ENCODE data around the gene RXRA.

RXRA gene

GRCh38 chr9:134326724-134327601 lies 708 bp downstream of the RXRA start:
- DNase-seq = no peak

DNA sequence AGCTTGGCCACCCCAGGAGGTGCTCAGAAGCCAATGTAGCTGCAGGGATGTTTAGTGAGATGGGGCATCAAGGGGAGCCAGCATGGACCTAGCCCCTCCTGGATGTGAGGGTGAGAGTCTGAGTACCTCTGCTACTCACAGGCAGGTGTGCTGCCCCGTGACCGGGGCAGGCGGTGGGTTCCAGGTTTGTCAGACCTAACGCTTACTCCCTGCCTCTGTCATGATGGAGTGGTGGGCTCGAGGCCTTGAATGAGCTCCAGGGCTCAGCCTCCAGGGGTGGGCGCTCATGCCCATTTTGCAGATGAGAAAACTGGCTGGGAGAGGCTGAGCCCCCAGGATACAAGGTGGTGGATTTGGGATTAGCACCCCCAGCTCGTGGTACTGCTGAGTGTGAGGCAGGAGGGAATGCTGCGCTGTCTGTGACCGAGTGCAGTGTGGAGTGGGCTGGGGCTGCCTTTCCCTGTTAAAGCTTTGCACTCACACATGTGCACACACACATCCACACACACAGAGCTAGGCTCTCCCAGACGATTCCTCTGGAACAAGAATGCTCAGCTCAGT lies 1.5 kb downstream of the RXRA start:
- DNase-seq = no peak

DNA sequence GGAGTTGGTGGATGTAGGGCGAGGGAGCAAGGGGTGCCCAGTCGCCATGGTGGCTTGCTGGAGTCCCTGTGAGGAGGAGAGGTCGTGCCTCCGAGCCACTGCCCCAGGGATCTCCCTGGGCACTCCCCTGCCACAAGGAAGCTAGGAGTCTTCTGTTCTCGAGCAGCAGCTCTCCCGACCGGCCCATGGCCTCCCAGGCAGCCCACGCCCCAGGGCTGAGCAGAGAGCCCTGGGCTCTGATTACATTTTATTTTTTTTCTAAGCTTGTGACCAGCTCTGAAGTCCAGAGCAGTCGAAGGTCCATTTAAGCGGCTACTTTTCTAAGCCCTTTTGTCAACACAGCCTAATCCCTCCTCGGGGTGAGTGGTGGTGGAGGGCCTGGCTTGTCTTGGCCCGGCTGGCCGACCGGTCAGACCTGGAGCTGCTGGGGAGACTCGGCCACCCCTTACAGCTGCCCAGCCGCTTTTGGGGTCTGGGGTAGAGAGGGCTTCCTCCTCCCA lies 2.1 kb downstream of the RXRA start:
- no peak for DNase-seq

DNA sequence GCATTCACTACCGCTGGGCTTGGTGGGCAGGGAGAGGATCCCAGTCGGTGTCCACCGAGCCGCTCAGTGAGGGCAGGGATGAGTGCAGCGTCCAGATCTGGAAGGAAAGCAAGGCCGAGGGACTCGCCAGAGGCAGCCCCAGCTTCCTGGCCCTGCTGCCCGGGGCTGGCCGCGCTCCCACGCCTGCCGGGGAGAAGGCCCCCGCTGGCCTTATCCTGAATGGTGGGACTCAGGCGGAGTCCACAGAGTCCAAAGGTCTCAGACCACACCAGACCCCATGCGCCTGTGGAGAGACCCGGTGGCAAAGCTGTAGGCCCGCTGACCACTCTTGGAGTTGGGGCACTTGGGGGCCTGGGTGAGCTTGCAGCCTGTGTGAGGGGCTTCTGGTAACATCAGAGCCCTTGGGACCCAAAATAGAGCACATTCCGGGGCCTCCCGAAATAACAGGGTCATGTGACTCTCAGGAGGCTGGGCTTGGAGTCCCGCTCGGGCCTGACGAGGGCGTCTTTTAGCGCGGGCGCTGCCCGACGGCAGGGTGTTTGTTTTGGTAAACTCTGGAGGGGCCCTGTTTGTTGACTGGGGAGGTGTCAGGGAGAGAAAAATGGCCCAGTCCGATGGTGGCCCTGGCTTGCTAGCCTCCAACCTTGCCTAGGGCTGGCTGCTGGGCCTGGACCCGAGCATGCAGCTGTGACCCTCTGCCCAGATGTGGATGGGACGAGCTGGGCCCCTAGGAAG lies 2.8 kb downstream of the RXRA start:
- no peak for DNase-seq

DNA sequence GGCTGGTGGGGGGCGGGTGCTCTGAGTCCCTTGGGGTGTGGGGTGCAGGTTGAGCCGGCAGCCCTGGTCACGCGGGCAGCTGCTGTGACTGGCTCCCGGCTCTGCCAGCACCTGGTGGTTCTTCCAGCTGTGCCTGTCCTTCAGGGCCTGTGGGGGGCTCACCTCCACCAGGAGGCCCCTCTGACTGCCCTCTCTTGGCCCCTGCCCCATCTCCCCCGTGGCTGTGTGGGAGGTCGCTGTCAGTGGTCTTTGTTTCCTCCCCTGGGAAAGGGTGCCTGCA lies 3.3 kb downstream of the RXRA start:
- no peak for DNase-seq

DNA sequence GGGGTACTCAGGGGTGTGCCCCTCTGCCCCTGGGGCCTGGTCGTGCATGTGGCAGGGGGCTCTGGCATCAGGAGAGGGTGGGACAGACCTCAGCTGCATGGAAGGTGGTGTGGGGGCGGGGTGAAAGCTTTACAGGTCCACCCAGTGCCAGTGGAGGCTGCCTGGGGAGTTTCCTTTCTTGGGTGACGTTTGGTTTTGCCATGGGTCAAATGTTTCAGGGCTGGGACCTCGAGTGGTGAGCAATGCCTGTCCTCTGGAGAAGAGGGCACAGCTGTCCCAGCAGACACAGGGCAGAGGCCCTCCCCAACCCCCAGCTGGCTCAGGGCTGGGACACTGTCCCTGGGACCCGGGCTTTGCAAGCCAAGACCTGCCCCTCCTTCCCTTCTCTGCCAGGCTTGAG lies 3.6 kb downstream of the RXRA start:
- no peak for DNase-seq

DNA sequence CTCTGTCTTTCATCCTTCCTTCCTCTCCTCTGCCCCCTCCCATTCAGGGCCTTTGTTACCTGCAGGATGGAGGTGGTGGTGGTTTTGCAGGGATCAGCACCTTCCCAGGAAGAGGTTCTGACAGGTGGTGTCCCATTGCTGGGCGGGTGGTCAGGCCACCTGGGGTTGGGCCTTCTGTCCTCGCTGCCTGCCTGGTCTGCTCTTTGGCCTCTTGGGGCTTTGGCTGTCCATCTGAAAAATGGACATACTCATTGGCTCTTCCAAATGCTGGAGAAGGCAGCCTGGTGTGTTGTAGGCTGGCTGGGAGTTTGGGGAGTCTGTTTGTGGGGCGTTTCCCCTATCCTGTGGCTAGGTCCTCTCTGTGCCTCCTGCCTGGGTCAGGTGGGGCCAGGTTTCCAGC lies 4.3 kb downstream of the RXRA start:
- DNase-seq = no peak

DNA sequence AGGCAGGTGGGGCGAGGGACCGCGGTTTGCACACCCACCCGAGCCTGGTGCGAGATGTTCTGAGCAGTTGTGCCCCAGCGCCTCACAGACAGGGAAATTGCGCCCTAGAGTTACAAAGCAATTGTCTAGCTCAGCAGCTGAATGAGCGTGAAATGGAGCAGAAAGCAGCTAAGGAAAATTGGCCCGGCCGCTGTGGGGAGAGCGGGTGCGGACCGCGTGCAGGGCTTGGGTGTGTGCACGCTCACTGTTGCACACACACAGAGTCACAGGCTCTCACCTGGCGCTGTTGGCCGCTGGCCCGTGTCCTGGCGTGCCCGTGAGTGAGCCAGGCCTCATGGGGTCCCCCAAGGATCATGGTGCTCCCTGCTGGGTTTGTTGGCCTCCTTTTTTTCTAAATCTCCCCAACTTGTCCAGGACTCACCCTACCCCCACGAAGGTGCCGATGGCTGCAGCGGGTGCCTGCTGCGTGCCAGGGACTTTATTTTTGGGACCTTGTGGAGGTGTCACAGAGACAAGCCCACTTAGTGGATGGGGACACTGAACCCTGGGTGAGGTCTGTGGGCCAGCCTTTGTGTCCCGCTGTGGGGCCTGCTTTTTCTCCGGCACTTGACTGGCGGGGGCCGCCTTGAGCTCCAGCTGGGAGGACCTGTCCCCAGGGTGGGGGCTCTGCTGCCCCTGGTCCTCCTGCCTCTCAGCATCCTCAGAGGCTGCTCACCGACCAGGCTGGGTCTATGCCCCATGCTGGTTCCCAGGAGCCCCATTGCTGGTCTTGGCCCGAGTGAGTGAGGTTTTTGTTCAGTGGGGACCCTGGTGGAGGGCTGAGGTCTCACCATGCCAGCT lies 5.2 kb downstream of the RXRA start:
- DNase-seq = no peak

- no peak for DNase-seq
Measured at GRCh38 chr9:134332266-134332665, 6.0 kb downstream of the RXRA start.

DNA sequence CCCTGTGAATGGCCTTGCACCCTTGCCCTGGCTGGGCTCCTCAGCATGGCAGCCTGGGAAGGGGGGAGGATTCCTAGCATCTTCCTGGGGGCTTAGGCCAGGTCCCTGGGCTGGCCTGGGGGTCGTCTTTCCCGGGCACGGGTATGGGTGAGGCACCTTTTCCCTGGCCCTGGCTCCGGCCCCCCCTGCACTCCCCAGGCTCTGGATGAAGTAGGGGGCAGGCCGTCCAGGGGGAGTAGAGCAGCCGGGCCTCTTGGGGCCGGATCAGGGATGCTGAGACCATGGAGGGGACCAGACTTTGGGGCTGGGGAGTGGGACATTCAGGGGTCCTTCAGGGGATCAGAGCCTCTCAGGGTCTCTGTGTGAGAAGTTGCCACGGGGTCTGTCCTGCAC lies 6.6 kb downstream of the RXRA start:
- no peak for DNase-seq

GRCh38 chr9:134333234-134333873 lies 7.1 kb downstream of the RXRA start:
- DNase-seq = no peak

DNA sequence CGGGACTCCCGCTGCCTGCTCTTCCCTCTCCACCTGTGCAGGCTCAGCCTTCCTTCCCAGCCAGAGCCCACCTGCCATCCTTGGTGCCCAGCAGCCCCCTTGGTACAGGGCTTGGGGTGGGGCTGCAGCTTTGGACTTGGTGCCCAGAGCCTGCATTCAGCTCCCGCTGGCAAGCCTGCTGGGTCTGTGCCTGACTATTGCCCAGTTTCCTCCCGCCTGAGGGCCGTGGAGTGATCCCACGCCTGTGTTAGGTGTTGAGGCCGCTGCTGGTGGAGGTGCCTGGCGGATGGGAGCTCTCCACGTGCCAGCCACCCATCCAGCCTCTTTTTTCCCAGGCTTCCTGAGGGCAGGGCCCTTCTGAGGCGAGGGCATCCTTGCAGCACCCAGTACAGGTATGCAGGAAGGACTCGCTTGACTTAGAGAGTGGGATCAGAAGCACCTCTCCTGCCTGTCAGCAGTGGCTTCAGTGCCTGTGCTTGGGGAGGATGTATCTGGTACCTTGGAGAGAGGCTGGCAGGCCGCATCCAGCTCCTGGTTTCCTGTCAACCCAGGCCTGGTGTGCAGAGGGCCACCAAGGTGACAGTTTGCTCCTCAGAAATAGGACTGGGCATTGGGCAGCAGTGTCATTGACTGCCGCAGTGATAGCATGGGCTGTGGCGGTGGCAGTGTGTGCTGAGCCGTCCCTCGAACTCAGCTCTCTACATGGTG lies 7.8 kb downstream of the RXRA start:
- no peak for DNase-seq

- DNase-seq = no peak
Measured at GRCh38 chr9:134335061-134335460, 8.8 kb downstream of the RXRA start.

DNA sequence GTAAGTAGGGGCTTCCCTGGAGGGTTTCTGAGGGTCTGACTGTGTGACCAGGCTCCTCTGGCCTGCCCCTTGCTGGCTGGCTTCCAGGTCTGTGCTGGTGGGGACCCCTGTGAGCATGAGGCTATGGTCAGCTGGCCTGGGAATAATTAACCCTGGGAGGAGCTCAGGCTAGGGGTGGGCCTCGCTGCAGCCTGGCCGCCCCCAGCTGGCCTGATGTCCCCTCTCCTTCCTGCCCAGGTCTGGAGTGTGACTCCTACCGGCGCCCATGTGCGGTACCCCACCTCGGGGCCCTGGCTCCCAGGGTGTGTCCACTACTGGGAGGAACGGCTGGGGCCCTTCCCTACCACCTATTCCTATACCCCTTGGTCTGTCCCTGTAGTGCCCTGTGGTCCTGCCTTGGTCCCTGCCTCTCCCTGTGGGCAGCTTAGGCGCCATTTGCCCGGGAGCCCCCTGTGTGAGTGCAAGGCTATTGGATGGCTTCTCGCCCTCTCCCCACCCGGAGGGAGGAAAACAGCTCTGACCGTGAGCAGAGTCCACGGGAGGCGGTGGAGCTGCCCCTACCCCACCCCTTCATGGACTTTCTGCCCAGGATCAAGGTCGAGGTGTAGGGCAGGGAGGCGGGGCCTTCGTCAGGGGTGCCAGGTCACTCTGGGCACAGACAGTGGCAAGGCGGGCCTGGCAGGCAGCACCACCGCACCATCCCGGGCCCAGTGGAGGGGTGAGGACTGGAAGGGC lies 9.4 kb downstream of the RXRA start:
- no peak for DNase-seq

DNA sequence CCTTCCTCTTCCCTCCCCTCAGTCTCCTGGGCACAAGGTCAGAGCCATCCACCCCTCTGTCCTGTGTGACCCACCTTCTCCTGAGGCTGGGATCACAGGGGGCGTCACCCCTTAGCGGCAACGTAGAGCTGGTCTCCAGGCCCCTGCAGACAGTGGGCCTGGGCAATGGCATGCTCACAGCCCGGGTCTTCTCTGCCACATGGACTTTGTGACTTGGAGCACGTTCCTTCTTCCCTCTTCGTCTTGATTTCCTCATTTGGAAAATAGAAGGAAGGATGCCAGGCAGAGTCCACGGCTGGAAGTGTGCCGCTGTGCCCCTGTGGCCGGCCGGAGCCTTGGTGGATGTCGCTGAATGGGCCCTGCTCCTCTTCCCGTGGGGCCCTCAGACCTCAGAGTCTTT lies 10.0 kb downstream of the RXRA start:
- DNase-seq = no peak

GRCh38 chr9:134336924-134337323 lies 10.7 kb downstream of the RXRA start:
- DNase-seq = no peak

DNA sequence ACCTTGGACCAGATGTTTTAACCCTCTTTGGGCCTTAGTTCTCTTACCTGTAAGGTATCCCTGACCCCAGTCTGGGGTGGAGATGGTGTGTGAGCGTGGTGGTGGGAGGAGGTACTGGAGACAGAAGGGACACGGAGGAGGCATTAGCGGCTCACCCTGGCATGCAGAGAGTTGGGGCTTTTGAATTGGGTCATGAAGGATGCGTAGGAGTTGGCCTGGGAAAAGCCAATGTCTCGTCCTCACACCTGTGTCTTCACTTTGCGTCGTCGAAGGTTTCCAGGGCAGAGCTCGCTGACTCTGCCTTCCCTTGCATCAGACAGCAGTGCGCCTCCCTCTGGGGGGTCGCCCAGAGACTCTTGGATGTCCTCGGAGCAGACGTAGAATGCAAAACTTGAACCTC lies 11.2 kb downstream of the RXRA start:
- no peak for DNase-seq

DNA sequence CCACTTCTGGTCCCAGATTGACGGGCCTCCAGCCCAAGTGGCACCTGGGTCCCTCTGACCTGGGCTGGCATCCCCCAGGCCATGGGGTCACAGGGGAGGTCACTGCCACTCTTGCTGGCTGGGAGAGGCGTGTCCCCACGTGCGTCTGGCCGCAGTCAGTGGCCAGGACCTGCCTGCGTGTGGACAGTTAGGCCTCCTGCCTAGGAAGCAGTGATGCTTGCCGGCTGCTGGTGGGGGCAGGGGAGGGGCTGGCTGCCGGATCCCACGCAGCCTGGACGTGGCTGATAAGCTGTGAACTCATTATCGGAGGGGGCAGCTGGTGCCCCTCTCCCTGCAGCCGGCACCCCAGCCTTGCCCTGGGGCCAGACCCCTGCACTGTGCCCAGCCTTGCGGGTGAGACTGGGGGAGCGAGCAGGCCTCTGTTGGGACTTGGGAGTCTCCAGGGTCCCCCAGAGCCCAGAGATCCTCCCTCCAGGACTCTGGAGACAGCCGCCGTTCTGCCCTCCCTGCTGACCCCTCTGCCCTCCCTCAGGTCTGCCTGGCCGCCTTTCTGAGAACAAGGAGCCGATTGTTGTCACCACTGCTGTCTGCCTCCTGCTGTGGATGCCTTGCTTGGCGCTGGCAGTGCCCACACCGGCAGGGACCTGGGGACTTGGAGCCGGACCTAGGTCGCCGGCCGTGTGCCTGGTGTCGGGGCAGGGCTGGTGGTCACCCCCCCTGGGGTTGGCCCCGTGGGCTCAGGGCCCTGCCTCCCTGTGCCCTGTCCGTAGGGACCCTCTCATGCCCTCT lies 12.3 kb downstream of the RXRA start:
- no peak for DNase-seq

- DNase-seq = no peak
Measured at GRCh38 chr9:134339183-134339806, 13.0 kb downstream of the RXRA start.
